OCI-LY3 (cell line): ENCODE measurements around the gene GFRA1.

Experiments used
- H2AFZ ChIP-seq: fragments of 200-600, 300-600 bp; shearing (Covaris generic); 2 replicates; pipeline ENCODE4 v1.6.0; 2014; ENCODE audit warnings: antibody characterized with exemption, low read depth, low read length
- H3K27ac ChIP-seq: fragments of 200-600, 300-600 bp; sonication (generic); 2 replicates; pipeline ENCODE4 v1.5.1; 2014; ENCODE audit warnings: mild to moderate bottlenecking, low read length, moderate library complexity, mixed read lengths
- H3K27me3 ChIP-seq: fragments of 200-600, 300-600 bp; sonication (generic); 2 replicates; pipeline ENCODE4 v1.6.1; 2014; ENCODE audit warnings: low read depth, low read length, mixed read lengths
- H3K36me3 ChIP-seq: fragments of 200-600, 300-600 bp; sonication (generic); replicated peaks from 2 replicates; pipeline ENCODE3; 2014; ENCODE audit warnings: low read depth, low read length, mixed read lengths
- H3K4me1 ChIP-seq: fragments of 300-600, 200-600 bp; sonication (generic); 2 replicates; pipeline ENCODE4 v1.6.1; 2014; ENCODE audit warnings: low read length, mixed read lengths
- H3K4me2 ChIP-seq: fragments of 200-600, 300-600 bp; sonication (generic); 2 replicates; pipeline ENCODE4 v1.6.1; 2014; ENCODE audit warnings: low read length, mixed read lengths
- H3K4me3 ChIP-seq: fragments of 300-600, 200-600 bp; sonication (generic); 2 replicates; pipeline ENCODE4 v1.5.1; 2014; ENCODE audit warnings: antibody characterized with exemption, mild to moderate bottlenecking, low read length, moderate library complexity
- H3K79me2 ChIP-seq: fragments of 300-600, 200-600 bp; shearing (Covaris generic); 2 replicates; pipeline ENCODE4 v1.6.1; 2014; ENCODE audit warnings: mild to moderate bottlenecking, low read length, mixed read lengths
- H3K9ac ChIP-seq: fragments of 300-600, 200-600 bp; shearing (Covaris generic); 2 replicates; pipeline ENCODE4 v1.6.0; 2014; ENCODE audit warnings: mild to moderate bottlenecking, low read length, moderate library complexity
- H3K9me3 ChIP-seq: fragments of 200-600, 300-600 bp; shearing (Covaris generic); 2 replicates; pipeline ENCODE4 v1.6.1; 2014; ENCODE audit warnings: low read length, mixed read lengths; ENCODE audit not compliant: insufficient read depth
- H4K20me1 ChIP-seq: fragments of 200-600, 300-600 bp; sonication (generic); 2 replicates; pipeline ENCODE4 v1.6.1; 2016; ENCODE audit warnings: low read length, mixed read lengths; ENCODE audit not compliant: insufficient read depth
- EZH2phosphoT487 ChIP-seq: fragments of 200-600 bp; shearing (Covaris generic); IDR thresholded peaks from 2 replicates; pipeline ENCODE4 v1.6.1; 2018; ENCODE audit warnings: antibody characterized with exemption, mixed run types, low read depth
- TF ChIP-seq, protein P1 (sequence below): fragments of 200-600, 300-600 bp; sonication (generic); IDR thresholded peaks from 2 replicates; pipeline ENCODE4 v1.5.1; 2014; ENCODE audit warnings: antibody characterized with exemption, low read length, low read depth

Gene GFRA1

DNA sequence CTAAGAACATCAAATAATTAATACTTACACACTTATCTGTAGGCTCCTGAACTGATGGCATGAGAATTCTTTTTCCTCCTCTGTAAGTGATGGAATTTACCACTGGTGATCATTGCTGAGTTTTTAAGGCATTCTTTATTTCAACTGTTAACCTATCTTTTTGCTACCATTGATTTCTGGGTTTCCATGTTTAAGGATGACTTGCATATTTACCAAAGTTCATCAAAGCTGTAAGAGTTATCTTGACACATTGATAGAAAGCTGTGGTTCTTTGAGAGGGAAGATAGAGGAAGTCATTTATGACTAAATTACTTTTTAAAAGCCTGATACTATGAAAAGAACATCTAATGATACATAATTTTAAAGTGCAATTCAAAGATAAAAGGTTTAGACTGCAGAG, 19.5 kb upstream of the GFRA1 start:
- H3K4me3 ChIP-seq, result no peak overlapping the region
- no peaks in the 10 kb centered on the region for H3K36me3 ChIP-seq

DNA sequence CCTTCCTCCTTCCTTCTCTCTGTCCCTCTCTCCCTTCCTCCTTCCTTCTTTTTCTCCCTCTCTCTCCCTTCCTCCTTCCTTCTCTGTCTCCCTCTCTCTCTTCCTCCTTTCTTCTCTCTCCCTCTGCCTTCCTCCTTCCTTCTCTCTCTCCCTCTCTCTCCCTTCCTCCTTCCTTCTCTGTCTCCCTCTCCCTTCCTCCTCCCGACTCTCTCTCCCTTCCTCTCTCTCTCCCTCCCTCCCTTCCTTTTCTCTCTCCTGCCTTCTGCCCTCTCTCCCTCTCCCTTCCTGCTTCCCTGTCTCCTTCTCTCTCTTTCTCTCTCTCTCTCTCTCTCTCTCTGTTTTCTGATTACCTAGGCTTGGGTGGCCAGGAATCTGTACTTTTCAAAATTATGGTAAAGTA, 16.6 kb upstream of the GFRA1 start:
- no peaks in the 10 kb centered on the region; the same call in 1 of the 2 replicates for H3K27me3 ChIP-seq
- H3K27ac ChIP-seq, result no peak overlapping the region
- no peaks in the 10 kb centered on the region for H4K20me1 ChIP-seq
- no peaks in the 10 kb centered on the region for H3K4me1 ChIP-seq
- H3K9ac ChIP-seq, result no peak overlapping the region
- no peak overlapping the region for H3K4me2 ChIP-seq
- H3K36me3 ChIP-seq, result no peaks in the 10 kb centered on the region
- no peak overlapping the region for H3K4me3 ChIP-seq
- no peak overlapping the region for H2AFZ ChIP-seq
- no peaks in the 10 kb centered on the region for H3K9me3 ChIP-seq
- no peaks in the 10 kb centered on the region for H3K79me2 ChIP-seq
- TF ChIP-seq EZH2phosphoT487, result no peak
- TF ChIP-seq, protein P1, sequence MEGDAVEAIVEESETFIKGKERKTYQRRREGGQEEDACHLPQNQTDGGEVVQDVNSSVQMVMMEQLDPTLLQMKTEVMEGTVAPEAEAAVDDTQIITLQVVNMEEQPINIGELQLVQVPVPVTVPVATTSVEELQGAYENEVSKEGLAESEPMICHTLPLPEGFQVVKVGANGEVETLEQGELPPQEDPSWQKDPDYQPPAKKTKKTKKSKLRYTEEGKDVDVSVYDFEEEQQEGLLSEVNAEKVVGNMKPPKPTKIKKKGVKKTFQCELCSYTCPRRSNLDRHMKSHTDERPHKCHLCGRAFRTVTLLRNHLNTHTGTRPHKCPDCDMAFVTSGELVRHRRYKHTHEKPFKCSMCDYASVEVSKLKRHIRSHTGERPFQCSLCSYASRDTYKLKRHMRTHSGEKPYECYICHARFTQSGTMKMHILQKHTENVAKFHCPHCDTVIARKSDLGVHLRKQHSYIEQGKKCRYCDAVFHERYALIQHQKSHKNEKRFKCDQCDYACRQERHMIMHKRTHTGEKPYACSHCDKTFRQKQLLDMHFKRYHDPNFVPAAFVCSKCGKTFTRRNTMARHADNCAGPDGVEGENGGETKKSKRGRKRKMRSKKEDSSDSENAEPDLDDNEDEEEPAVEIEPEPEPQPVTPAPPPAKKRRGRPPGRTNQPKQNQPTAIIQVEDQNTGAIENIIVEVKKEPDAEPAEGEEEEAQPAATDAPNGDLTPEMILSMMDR, result no peak

More for the DNA sequence above, 19.5 kb upstream of the GFRA1 start:
- TF ChIP-seq EZH2phosphoT487, result no peak
- TF ChIP-seq, protein P1, result no peak
- no peak overlapping the region for H3K4me2 ChIP-seq
- H3K9me3 ChIP-seq, result no peaks in the 10 kb centered on the region
- no peaks in the 10 kb centered on the region for H3K27me3 ChIP-seq
- no peaks in the 10 kb centered on the region for H3K4me1 ChIP-seq
- no peak overlapping the region for H3K27ac ChIP-seq
- no peaks in the 10 kb centered on the region for H4K20me1 ChIP-seq
- H3K79me2 ChIP-seq, result no peaks in the 10 kb centered on the region
- H2AFZ ChIP-seq, result no peak overlapping the region
- no peak overlapping the region for H3K9ac ChIP-seq

DNA sequence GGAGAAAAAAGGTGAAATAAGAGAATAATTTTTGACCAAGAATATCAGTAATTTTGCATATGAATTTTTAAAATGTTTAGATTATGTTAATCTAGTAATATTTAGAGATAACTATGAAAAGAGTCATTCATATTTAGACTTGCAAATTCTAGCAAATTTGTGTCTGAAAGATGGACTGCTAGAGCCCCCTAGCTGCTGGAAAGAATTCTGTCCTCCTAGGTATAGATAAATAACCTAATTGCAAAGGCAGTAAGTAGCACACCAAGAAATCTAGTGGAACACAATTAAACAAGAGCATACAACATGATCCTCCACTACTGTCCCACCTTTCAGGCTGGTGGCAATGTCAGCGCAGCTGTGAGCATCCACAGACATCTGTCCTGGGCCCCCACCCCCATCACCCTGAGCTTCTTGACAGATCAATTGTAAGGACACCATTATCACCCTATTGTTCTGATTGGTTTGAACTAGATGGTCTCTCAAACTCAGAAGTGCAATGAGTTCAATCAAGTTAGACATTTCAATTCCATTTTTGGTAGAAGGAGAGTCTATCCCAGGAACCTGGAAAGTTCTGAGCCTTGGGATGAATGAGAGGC, 15.0 kb upstream of the GFRA1 start:
- H3K9ac ChIP-seq, result no peak overlapping the region
- no peak overlapping the region for H3K4me3 ChIP-seq
- H3K36me3 ChIP-seq, result no peaks in the 10 kb centered on the region
- no peaks in the 10 kb centered on the region for H3K79me2 ChIP-seq
- no peak overlapping the region for H3K27ac ChIP-seq
- H2AFZ ChIP-seq, result no peak overlapping the region
- no peaks in the 10 kb centered on the region; the same call in 1 of the 2 replicates for H3K27me3 ChIP-seq
- H3K4me2 ChIP-seq, result no peak overlapping the region
- TF ChIP-seq EZH2phosphoT487, result no peak
- TF ChIP-seq, protein P1, result peak; percentile 44
- H4K20me1 ChIP-seq, result no peaks in the 10 kb centered on the region
- H3K4me1 ChIP-seq, result no peaks in the 10 kb centered on the region
- H3K9me3 ChIP-seq, result no peaks in the 10 kb centered on the region

DNA sequence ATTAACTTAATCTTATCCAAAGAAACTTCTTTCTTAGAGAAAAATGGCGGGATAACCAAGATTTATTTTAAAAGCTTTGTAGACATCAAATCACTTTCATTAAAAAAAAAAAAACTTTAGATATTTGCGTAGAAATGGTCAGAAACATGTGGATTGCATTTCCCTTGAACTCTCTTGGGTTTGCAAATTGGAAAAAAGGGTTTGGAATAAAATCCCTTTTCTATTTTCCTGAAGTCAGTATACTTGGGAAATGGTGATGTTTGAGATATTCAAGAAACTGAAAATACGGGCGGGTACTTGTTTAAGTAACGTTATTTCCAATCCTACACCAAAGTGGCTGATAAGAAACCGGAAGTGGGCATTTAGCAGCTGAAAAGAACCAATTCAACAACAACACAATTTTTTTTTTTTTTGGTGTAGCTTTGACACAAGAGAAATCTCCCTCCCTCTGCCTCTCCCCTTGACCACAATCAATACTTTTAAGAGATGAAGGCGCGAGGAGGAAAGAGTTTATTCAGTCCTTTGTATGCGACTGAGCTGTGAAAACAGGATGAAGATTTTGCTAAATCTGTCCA, 13.7 kb upstream of the GFRA1 start:
- Histone ChIP-seq H2AFZ (no peak overlapping the region), H3K9ac (no peak overlapping the region), H3K4me3 (no peak overlapping the region)

More for the DNA sequence above, 13.7 kb upstream of the GFRA1 start:
- TF ChIP-seq, protein P1, result no peak
- no peak for TF ChIP-seq EZH2phosphoT487
- Histone ChIP-seq H4K20me1 (no peaks in the 10 kb centered on the region), H3K27ac (no peak overlapping the region), H3K4me1 (no peaks in the 10 kb centered on the region), H3K9me3 (no peaks in the 10 kb centered on the region), H3K27me3 (no peaks in the 10 kb centered on the region; the same call in 1 of the 2 replicates), H3K79me2 (no peaks in the 10 kb centered on the region), H3K36me3 (no peaks in the 10 kb centered on the region), H3K4me2 (no peak overlapping the region)
